Measurements from ENCODE around the gene RAB27A. TPM values are rescaled to one million over a fixed set of nuclear protein-coding genes. Genes with fewer than 3 reads are reported as not detected.
"Not testable (repeated sequence)": the region's sequence is repeated elsewhere in the genome, so short reads cannot be mapped to it uniquely, and the experiment has no call there.

RAB27A gene
- total and polyA plus RNA-seq, 2 of the 8 experiments (the other 6 are each of a cell fraction or from before 2014, with no cell fraction given): 2.3 to 6.5 TPM

DNA sequence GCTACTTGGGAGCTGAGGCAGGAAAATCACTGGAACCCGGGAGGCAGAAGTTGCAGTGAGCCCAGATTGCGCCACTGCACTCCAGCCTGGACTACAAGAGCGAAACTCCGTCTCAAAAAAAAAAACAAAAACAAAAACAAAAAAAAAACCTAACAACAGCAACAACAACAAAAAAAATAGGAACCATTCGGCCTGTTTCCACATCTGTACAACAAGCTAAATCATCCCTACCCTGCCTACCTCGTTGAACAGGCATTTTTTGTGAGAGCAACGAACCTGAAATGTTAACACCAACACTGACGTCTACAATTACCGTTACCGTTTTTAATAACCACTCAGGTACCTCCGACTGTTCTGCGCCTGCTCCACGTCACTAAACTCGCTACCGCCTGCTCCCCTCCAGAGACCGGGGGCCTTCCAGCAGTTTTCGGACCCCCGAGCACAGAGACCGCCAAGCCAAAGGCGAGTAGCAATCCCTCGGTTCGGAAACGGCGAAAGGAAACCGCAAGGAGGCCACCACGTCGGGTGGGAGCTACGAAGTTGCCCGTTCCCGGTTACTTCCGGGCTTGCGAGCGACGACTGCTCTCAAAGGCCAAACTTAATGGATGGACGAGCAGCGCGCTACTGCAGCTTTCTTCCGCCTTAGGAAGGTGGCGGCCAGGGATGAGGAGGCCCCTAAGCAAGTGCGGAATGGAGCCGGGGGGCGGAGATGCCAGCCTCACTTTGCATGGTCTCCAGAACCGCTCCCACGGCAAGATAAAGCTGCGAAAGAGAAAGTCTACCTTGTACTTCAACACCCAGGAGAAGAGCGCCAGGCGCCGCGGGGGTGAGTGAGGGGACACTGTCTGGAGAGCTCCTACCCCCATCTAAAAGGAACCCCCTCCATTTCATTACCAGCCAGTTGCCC lies 29.2 kb upstream of the RAB27A start, which contains the start of the genes PIGB and PIGBOS1 (continued):
- TF ChIP-seq RNF2 (IDR thresholded peaks at IDR 0.05; ENCODE audit: borderline replicate concordance, low read depth, low read length, missing control alignments, poor library complexity, severe bottlenecking) (no peak), HDAC2 (IDR thresholded peaks at IDR 0.05; ENCODE audit: borderline replicate concordance in 1 of 2, low read depth in 2 of 2, low read length in 2 of 2) (no peak), BCL11A (IDR thresholded peaks at IDR 0.05; ENCODE audit: low read depth in 2 of 2, low read length in 2 of 2) (no peak), GABPA (IDR thresholded peaks at IDR 0.05; ENCODE audit: borderline replicate concordance, insufficient read depth, low read length) (peak; percentile 27; the same call in 1 of the 2 replicates), CREB1 (IDR thresholded peaks at IDR 0.05) (peak; percentile 62), SUZ12 (IDR thresholded peaks at IDR 0.05; ENCODE audit: low read length) (no peak), TAF7 (optimal IDR thresholded peaks at IDR 0.05; ENCODE audit: borderline replicate concordance, low read depth, low read length) (no peak), TBP (IDR thresholded peaks at IDR 0.05; ENCODE audit: low read depth, low read length) (peak; percentile 69)

DNA sequence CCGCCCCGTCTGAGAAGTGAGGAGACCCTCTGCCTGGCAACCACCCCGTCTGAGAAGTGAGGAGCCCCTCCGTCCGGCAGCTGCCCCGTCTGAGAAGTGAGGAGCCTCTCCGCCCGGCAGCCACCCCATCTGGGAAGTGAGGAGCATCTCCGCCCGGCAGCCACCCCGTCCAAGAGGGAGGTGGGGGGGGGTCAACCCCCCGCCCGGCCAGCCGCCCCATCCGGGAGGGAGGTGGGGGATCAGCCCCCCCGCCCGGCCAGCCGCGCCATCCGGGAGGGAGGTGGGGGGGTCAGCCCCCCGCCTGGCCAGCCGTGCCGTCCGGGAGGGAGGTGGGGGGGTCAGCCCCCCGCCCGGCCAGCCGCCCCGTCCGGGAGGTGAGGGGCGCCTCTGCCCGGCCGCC lies 13.2 kb upstream of the RAB27A start:
- H2BK120ac ChIP-seq (replicated peaks; ENCODE audit: low read depth, low read length); H3K4ac ChIP-seq (replicated peaks; ENCODE audit: insufficient read length, low read depth, low read length); POLR2A ChIA-PET (ENCODE audit: partially characterized antibody); H3K23ac ChIP-seq (ENCODE audit: insufficient read length); H2BK5ac ChIP-seq (ENCODE audit: low read depth, low read length); H3K9ac ChIP-seq (replicated peaks in 1 of 4; ENCODE audit: extremely low read depth in 1 of 4, low read depth in 3 of 4, low read length in 3 of 4); H2BK20ac ChIP-seq (ENCODE audit: low read length); H2AFZ ChIP-seq (ENCODE audit: low read length); H3K79me1 ChIP-seq (ENCODE audit: low read depth, low read length); H2BK12ac ChIP-seq (ENCODE audit: low read depth, low read length); H3K18ac ChIP-seq (ENCODE audit: extremely low read depth, low read length); H3K36me3 ChIP-seq (ENCODE audit: control insufficient read depth in 2 of 4, insufficient read depth in 4 of 4, low read length in 3 of 4); H2AK5ac ChIP-seq (ENCODE audit: low read depth, low read length); H4K20me1 ChIP-seq (replicated peaks in 1 of 2; ENCODE audit: control insufficient read depth in 1 of 2, insufficient read depth in 2 of 2, low read length in 2 of 2); FAIRE-seq; DNase-seq (ENCODE audit: low read depth in 1 of 2, low spot score in 2 of 2); H4K8ac ChIP-seq (ENCODE audit: extremely low read depth, insufficient read depth, low read length); H4K5ac ChIP-seq (ENCODE audit: insufficient read length, low read depth, low read length); H3K23me2 ChIP-seq (ENCODE audit: low read depth, low read length); CTCF ChIA-PET (ENCODE audit: partially characterized antibody); H3K27me3 ChIP-seq (replicated peaks in 1 of 4; ENCODE audit: control insufficient read depth in 3 of 4, extremely low read depth in 1 of 4, insufficient read depth in 3 of 4, low read length in 3 of 4); H3K4me1 ChIP-seq (replicated peaks in 1 of 4; ENCODE audit: control insufficient read depth in 3 of 4, insufficient read depth in 4 of 4, low read length in 3 of 4); H3K4me2 ChIP-seq (ENCODE audit: insufficient read depth in 1 of 2, low read depth in 2 of 2, low read length in 2 of 2); H2BK15ac ChIP-seq (ENCODE audit: low read length); H3K56ac ChIP-seq (replicated peaks; ENCODE audit: insufficient read length, low read depth, low read length); H3K27ac ChIP-seq (ENCODE audit: low read depth, low read length); H3K4me3 ChIP-seq (ENCODE audit: extremely low read depth in 1 of 4, insufficient read depth in 2 of 4, low read depth in 3 of 4, low read length in 4 of 4); H3K14ac ChIP-seq (ENCODE audit: insufficient read length); H4K91ac ChIP-seq (replicated peaks; ENCODE audit: insufficient read length, low read length); H3K79me2 ChIP-seq (ENCODE audit: control insufficient read depth in 1 of 2, insufficient read depth in 2 of 2, low read length in 2 of 2): not testable (repeated sequence)
- H3K9me3 ChIP-seq (ENCODE audit: insufficient read depth in 2 of 2, low read depth in 1 of 2, low read length in 1 of 2): peaks cover 6 to 15% of the 10 kb centered on the region in 2 experiments; a peak in 3 of 4 replicates
- no CpG with 5 or more reads among the region's 32 CpGs for WGBS, 2 experiments (ENCODE audit: extremely low coverage in 1 of 2, insufficient coverage in 1 of 2, insufficient read length in 1 of 2, insufficient replicate concordance in 2 of 2, low coverage in 1 of 2, low lambda C conversion rate in 2 of 2, missing lambda C conversion rate in 1 of 2)
